HG03432 (cell line): ENCODE data around the gene FGF4.

Experiments
- ATAC-seq: cut with Tn5 transposase; IDR thresholded peaks from one replicate; pipeline ENCODE4 v1.9.1; 2021; ENCODE audit warnings: mild to moderate bottlenecking, moderate library complexity; ENCODE audit not compliant: unreplicated experiment

The FGF4 gene

GRCh38 chr11:69775163-69775755 lies at the start of gene FGF4:
Gene FGF4, minus strand, starts transcription at chr11:69775341. Its CDS starts 257 bp downstream, at chr11:69775084.
- no peak for ATAC-seq

GRCh38 chr11:69823641-69824265 lies 48.6 kb upstream of the FGF4 start:
- ATAC-seq, result no peak

- no peak for ATAC-seq
Observed at GRCh38 chr11:69822676-69823494, 47.7 kb upstream of the FGF4 start.

GRCh38 chr11:69821511-69822040 lies 46.4 kb upstream of the FGF4 start:
- ATAC-seq, result no peak

GRCh38 chr11:69820441-69820840 lies 45.3 kb upstream of the FGF4 start:
- ATAC-seq, result no peak

- no peak for ATAC-seq
Observed at GRCh38 chr11:69819541-69820070, 44.5 kb upstream of the FGF4 start.

- ATAC-seq, result no peak
Observed at GRCh38 chr11:69818603-69819441, 43.7 kb upstream of the FGF4 start, which contains the start of gene FGF3. Gene FGF3, minus strand, starts transcription at chr11:69819416. Its CDS starts 483 bp downstream, at chr11:69818933.

GRCh38 chr11:69818231-69818602 lies 43.1 kb upstream of the FGF4 start:
- ATAC-seq, result no peak

GRCh38 chr11:69817265-69818230 lies 42.4 kb upstream of the FGF4 start:
- no peak for ATAC-seq

- no peak for ATAC-seq
Observed at GRCh38 chr11:69816671-69817070, 41.5 kb upstream of the FGF4 start.

GRCh38 chr11:69815973-69816372 lies 40.8 kb upstream of the FGF4 start:
- no peak for ATAC-seq

- ATAC-seq, result no peak
Observed at GRCh38 chr11:69814902-69815301, 39.8 kb upstream of the FGF4 start.

- ATAC-seq, result no peak
Observed at GRCh38 chr11:69814411-69814810, 39.3 kb upstream of the FGF4 start.

- ATAC-seq, result no peak
Observed at GRCh38 chr11:69813839-69814238, 38.7 kb upstream of the FGF4 start.

- no peak for ATAC-seq
Observed at GRCh38 chr11:69812946-69813345, 37.8 kb upstream of the FGF4 start.

- no peak for ATAC-seq
Observed at GRCh38 chr11:69812256-69812655, 37.1 kb upstream of the FGF4 start.

GRCh38 chr11:69811431-69811830 lies 36.3 kb upstream of the FGF4 start:
- ATAC-seq, result no peak

GRCh38 chr11:69810289-69811118 lies 35.4 kb upstream of the FGF4 start:
- no peak for ATAC-seq
